Neural progenitor cell (in vitro differentiated cells): ENCODE results near the gene C10orf105. TPM values are rescaled to one million over a fixed set of nuclear protein-coding genes. Genes with fewer than 3 reads are reported as not detected.
A peak's percentile ranks its signal among the peaks of the same experiment; 100 is the strongest.

Source experiments
- DNase-seq: peaks from one replicate; pipeline ENCODE4 v3.0.0-alpha.2; 2016; ENCODE audit warnings: low spot score
- H2AFZ ChIP-seq: fragments of 200-600 bp; sonication (generic); replicated peaks from 2 replicates; pipeline ENCODE4 v1.6.1; 2016; ENCODE audit warnings: antibody characterized with exemption
- H3F3A ChIP-seq: fragments of 200-600 bp; sonication (generic); 2 replicates; pipeline ENCODE4 v1.6.1; 2016; ENCODE audit warnings: antibody characterized with exemption, low read depth
- H3K27ac ChIP-seq: fragments of 200-600 bp; sonication (generic); 2 replicates; pipeline ENCODE4 v1.5.1; 2016; ENCODE audit warnings: mild to moderate bottlenecking
- H3K27me3 ChIP-seq: fragments of 200-600 bp; sonication (generic); 2 replicates; pipeline ENCODE4 v1.6.1; 2016; ENCODE audit warnings: mild to moderate bottlenecking, moderate library complexity
- H3K36me3 ChIP-seq: fragments of 200-600 bp; sonication (generic); 2 replicates; pipeline ENCODE4 v1.5.1; 2016
- H3K4me1 ChIP-seq: fragments of 200-600 bp; sonication (generic); 2 replicates; pipeline ENCODE4 v1.6.1; 2016; ENCODE audit warnings: mixed run types
- H3K4me2 ChIP-seq: fragments of 200-600 bp; sonication (generic); 2 replicates; pipeline ENCODE4 v1.6.1; 2016
- H3K4me3 ChIP-seq: fragments of 200-600 bp; sonication (generic); 2 replicates; pipeline ENCODE4 v1.5.1; 2016
- H3K79me2 ChIP-seq: fragments of 200-600 bp; sonication (generic); 2 replicates; pipeline ENCODE4 v1.6.1; 2016; ENCODE audit warnings: low read depth
- H3K9ac ChIP-seq: fragments of 200-600 bp; sonication (generic); 2 replicates; pipeline ENCODE4 v1.6.1; 2016
- H3K9me3 ChIP-seq: fragments of 200-600 bp; sonication (generic); 2 replicates; pipeline ENCODE4 v1.5.1; 2016; ENCODE audit warnings: low read depth
- H4K20me1 ChIP-seq: fragments of 200-600 bp; sonication (generic); 2 replicates; pipeline ENCODE4 v1.6.1; 2016; ENCODE audit warnings: low read depth
- H3K27ac Mint-ChIP-seq: 3 replicates; pipeline ENCODE4 v1.8.0; 2021; ENCODE audit warnings: mixed read lengths
- H3K27me3 Mint-ChIP-seq: 2 replicates; pipeline ENCODE4 v1.8.0; 2022; ENCODE audit warnings: low read depth, mild to moderate bottlenecking, inconsistent platforms, moderate library complexity, mixed read lengths; ENCODE audit not compliant: insufficient read depth
- H3K36me3 Mint-ChIP-seq: 3 replicates; pipeline ENCODE4 v1.8.0; 2021; ENCODE audit warnings: mixed read lengths
- H3K4me1 Mint-ChIP-seq: 3 replicates; pipeline ENCODE4 v1.8.0; 2021; ENCODE audit warnings: mixed read lengths
- H3K4me3 Mint-ChIP-seq: 3 replicates; pipeline ENCODE4 v1.8.0; 2021; ENCODE audit warnings: mild to moderate bottlenecking, moderate library complexity, mixed read lengths
- H3K9me3 Mint-ChIP-seq: 3 replicates; pipeline ENCODE4 v1.8.0; 2020; ENCODE audit warnings: mixed read lengths
- EZH2 ChIP-seq: fragments of 200-600 bp; sonication (generic); IDR thresholded peaks from 2 replicates; pipeline ENCODE4 v1.6.1; 2017; ENCODE audit warnings: antibody characterized with exemption, mild to moderate bottlenecking, moderate library complexity
- EZH2phosphoT487 ChIP-seq: fragments of 200-600 bp; sonication (generic); IDR thresholded peaks from 2 replicates; pipeline ENCODE4 v1.6.1; 2017; ENCODE audit warnings: antibody characterized with exemption
- total RNA-seq: library from RNA; depleted of rRNA; stranded (reverse); fragments of >200 nt; gene quantifications from 2 replicates; pipeline ENCODE4 v1.2.3, GENCODE V29; 2015; ENCODE audit warnings: low replicate concordance
- TF ChIP-seq, protein P1 (sequence below): fragments of 200-600 bp; sonication (generic); IDR thresholded peaks from 2 replicates; pipeline ENCODE4 v1.5.1; 2017; ENCODE audit warnings: antibody characterized with exemption, mild to moderate bottlenecking

The C10orf105 gene, protein sequence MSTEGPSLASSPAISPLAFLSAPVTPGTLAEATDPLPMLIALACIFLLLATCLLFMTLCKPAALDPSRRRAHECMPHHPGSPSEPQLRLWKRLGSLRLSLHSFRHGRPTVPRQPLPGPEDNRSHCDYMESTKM
- 0.39 and 1.5 TPM in 2 replicates for total RNA-seq

DNA sequence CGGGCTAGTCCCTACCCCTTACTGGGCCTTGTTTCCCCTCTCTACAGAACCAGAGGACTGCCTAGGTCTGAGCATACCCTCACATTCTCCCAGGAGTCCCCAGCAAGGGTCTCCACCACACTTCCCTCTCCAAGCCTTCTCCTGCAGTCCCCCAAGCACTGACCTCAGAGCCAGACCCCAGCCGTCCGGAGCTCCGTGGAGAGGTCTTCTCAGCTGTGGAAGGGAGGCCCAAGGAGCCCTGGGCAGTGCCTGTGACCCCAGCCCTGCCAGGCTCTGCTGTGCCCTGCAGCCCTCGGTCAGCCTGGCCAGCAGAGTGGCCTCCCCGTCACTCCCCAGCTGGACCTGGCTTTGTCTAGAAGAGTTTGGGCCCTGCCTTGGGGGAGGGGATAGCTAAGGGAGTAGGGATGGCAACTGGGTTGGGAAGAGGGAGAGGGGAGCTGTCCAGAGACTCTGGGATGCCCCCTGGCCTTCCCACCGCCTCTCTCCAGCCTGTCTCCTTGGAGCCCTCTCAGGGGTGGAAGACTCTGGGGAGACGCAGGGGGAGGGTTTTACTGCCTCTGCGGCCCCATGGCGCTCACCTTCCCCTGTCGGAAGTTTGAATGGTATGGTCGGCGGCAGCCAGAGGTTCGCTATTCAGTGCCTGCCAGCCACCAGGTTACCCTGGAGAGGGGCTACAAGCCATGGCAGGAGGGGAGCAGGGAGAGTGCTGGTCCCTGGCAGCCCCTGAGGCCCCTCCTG, at the start of gene C10orf105:
TSS of gene C10orf105 (minus strand) at position 315 of the 738 bp plus-strand sequence. CDS start 3,441 bp downstream, outside the sequence.
- H3K4me1 ChIP-seq: peaks cover 21% of the 10 kb centered on the region
- no peaks in the 10 kb centered on the region for H3K27me3 ChIP-seq
- H3K4me3 ChIP-seq: no peak within 1 kb of the TSS
- Mint-ChIP-seq H3K27me3 (peaks cover 5% of the 10 kb centered on the region), H3K4me1 (peaks cover 25% of the 10 kb centered on the region), H3K9me3 (no peaks in the 10 kb centered on the region), H3K36me3 (no peaks in the 10 kb centered on the region), H3K4me3 (no peak within 1 kb of the TSS), H3K27ac (peak within 1 kb of the TSS; percentile 85)
- no peaks in the 10 kb centered on the region for H4K20me1 ChIP-seq
- peak within 1 kb of the TSS; percentile 64 for H2AFZ ChIP-seq
- no peaks in the 10 kb centered on the region for H3K9me3 ChIP-seq
- no peak within 1 kb of the TSS for H3K9ac ChIP-seq
- no peaks in the 10 kb centered on the region for H3K79me2 ChIP-seq
- peaks cover 3% of the 10 kb centered on the region for H3F3A ChIP-seq
- H3K4me2 ChIP-seq: peak within 1 kb of the TSS; percentile 69
- DNase-seq: peak; percentile 74
- H3K36me3 ChIP-seq: no peaks in the 10 kb centered on the region
- no peak for TF ChIP-seq EZH2phosphoT487
- no peak for TF ChIP-seq EZH2
- TF ChIP-seq, protein P1, sequence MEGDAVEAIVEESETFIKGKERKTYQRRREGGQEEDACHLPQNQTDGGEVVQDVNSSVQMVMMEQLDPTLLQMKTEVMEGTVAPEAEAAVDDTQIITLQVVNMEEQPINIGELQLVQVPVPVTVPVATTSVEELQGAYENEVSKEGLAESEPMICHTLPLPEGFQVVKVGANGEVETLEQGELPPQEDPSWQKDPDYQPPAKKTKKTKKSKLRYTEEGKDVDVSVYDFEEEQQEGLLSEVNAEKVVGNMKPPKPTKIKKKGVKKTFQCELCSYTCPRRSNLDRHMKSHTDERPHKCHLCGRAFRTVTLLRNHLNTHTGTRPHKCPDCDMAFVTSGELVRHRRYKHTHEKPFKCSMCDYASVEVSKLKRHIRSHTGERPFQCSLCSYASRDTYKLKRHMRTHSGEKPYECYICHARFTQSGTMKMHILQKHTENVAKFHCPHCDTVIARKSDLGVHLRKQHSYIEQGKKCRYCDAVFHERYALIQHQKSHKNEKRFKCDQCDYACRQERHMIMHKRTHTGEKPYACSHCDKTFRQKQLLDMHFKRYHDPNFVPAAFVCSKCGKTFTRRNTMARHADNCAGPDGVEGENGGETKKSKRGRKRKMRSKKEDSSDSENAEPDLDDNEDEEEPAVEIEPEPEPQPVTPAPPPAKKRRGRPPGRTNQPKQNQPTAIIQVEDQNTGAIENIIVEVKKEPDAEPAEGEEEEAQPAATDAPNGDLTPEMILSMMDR: no peak
- H3K27ac ChIP-seq: no peak within 1 kb of the TSS

DNA sequence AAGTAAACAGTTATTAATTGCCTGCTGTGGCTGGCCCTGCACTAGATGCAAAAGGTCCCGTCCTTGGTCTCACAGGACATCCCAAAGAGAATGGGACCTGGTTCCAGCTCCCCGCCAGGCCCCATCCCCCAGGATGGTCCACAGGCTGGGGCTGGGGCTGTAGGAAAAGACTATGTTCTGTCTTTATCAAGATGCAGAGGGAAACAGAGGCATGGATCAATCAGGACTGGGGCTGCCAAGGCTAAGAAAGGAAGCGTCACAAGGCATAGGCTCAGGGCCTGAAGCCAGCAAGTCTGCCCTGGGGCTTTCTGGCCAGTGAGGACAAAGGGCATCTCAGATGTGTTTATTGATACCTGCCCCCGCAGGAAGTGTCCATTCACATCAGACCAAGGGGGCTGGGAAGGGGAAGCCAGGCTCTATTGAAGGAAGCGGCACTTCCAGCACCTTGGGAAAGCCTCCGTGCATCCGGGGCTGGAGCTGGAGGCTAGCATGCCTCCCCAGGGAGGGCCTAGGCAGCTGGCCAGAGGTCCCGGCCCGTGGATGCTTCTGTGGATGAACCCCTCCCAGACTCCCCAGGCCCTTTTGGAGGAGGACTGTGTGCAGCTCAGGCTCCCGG, 48.0 kb upstream of the C10orf105 start:
- Histone ChIP-seq H4K20me1 (no peaks in the 10 kb centered on the region), H3K27ac (no peak overlapping the region), H3K4me3 (no peak overlapping the region), H3K9me3 (no peaks in the 10 kb centered on the region), H3K4me1 (peaks cover 4% of the 10 kb centered on the region), H3K79me2 (no peaks in the 10 kb centered on the region), H3K36me3 (no peaks in the 10 kb centered on the region), H3K4me2 (no peak overlapping the region), H3F3A (no peaks in the 10 kb centered on the region), H3K9ac (no peak overlapping the region), H2AFZ (no peak overlapping the region), H3K27me3 (peaks cover 21% of the 10 kb centered on the region)
- no peak for DNase-seq
- Mint-ChIP-seq H3K4me1 (peaks cover 18% of the 10 kb centered on the region), H3K4me3 (no peak overlapping the region), H3K9me3 (no peaks in the 10 kb centered on the region), H3K36me3 (no peaks in the 10 kb centered on the region), H3K27me3 (peaks cover 12% of the 10 kb centered on the region), H3K27ac (peak overlapping the region; percentile 90)
- no peak for TF ChIP-seq EZH2phosphoT487
- TF ChIP-seq EZH2: no peak
- TF ChIP-seq, protein P1: no peak

DNA sequence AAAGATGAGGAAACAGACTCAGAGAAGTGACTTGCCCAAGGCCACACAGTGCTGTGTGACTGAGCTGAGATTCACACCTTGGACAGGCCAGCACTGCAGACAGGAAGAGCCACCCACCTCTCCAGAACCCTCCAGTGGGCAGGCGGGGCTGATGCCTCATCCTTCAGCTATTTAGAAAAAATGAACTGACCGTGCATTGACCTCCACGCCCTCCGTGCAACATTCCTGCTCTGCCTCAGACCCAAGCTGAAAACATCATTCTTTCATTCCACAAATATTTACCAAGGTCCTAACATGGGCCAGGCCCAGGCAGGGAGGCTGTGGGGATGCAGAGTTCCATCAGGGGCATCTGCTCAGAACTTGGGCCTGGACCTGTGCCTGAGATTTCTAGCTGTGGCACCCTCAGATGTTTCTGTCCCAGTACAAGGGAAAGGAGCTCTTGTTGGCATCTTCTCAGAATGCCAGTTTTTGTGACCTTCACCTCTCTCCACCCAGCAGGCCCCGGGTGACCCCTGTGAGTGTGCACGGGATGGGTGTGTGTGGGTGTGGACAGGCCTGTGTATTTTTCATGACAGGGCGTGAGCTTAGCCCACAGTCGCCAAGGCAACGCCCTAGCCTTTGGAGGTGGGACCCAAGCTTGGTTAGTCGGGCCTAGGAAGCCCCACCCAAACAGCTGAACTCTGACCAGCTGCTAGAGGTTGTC, 47.3 kb upstream of the C10orf105 start:
- H3K27ac ChIP-seq: no peak overlapping the region
- no peaks in the 10 kb centered on the region for H4K20me1 ChIP-seq
- no peaks in the 10 kb centered on the region for H3K36me3 ChIP-seq
- H3K9me3 ChIP-seq: no peaks in the 10 kb centered on the region
- peaks cover 14% of the 10 kb centered on the region for H3K27me3 ChIP-seq
- DNase-seq: no peak
- H3K9me3 Mint-ChIP-seq: no peaks in the 10 kb centered on the region
- no peak overlapping the region for H3K4me3 Mint-ChIP-seq
- TF ChIP-seq EZH2phosphoT487 (no peak), EZH2 (no peak)
- TF ChIP-seq, protein P1: no peak
- no peak overlapping the region for H3K9ac ChIP-seq
- H3K27me3 Mint-ChIP-seq: peaks cover 15% of the 10 kb centered on the region
- no peak overlapping the region for H3K4me2 ChIP-seq
- no peak overlapping the region for H3K4me3 ChIP-seq
- no peaks in the 10 kb centered on the region for H3K36me3 Mint-ChIP-seq
- no peak overlapping the region for H2AFZ ChIP-seq
- no peaks in the 10 kb centered on the region for H3F3A ChIP-seq
- peak overlapping the region; percentile 60 for H3K27ac Mint-ChIP-seq
- H3K4me1 ChIP-seq: peaks cover 4% of the 10 kb centered on the region
- peaks cover 18% of the 10 kb centered on the region for H3K4me1 Mint-ChIP-seq
- no peaks in the 10 kb centered on the region for H3K79me2 ChIP-seq
